ENCODE measurements around the gene HSPA4L.

Gene HSPA4L

GRCh38 chr4:127822430-127822829 is 40.3 kb downstream of the HSPA4L start:
- DNase-seq (ENCODE audit: insufficient read length, low spot score) (no peak), FAIRE-seq (no peak)
- TF ChIP-seq SPI1 (IDR thresholded peaks at IDR 0.05; ENCODE audit: low read depth, low read length) (no peak), PAX5 (IDR thresholded peaks at IDR 0.05; ENCODE audit: insufficient read depth, low read length, severe bottlenecking) (no peak), POU2F2 (IDR thresholded peaks at IDR 0.05; ENCODE audit: low read depth, low read length) (no peak), TAF1 (IDR thresholded peaks at IDR 0.05; ENCODE audit: low read depth, low read length) (no peak), POLR2AphosphoS5 (IDR thresholded peaks at IDR 0.05; ENCODE audit: low read depth, low read length) (no peak), POLR2A (IDR thresholded peaks at IDR 0.05; ENCODE audit: low read depth, low read length) (no peak)

- FAIRE-seq (no peak), DNase-seq (ENCODE audit: insufficient read length, low spot score) (no peak)
- TF ChIP-seq POLR2A (IDR thresholded peaks at IDR 0.05; ENCODE audit: low read depth, low read length) (no peak), TAF1 (IDR thresholded peaks at IDR 0.05; ENCODE audit: low read depth, low read length) (no peak), POLR2AphosphoS5 (IDR thresholded peaks at IDR 0.05; ENCODE audit: low read depth, low read length) (no peak), PAX5 (IDR thresholded peaks at IDR 0.05; ENCODE audit: insufficient read depth, low read length, severe bottlenecking) (no peak), SPI1 (IDR thresholded peaks at IDR 0.05; ENCODE audit: low read depth, low read length) (no peak)
Observed at GRCh38 chr4:127828121-127828520, 46.0 kb downstream of the HSPA4L start.

- DNase-seq (ENCODE audit: insufficient read length, low spot score) (peak; percentile 2), FAIRE-seq (peak; percentile 96)
- TF ChIP-seq PAX5 (IDR thresholded peaks at IDR 0.05; ENCODE audit: insufficient read depth, low read length, severe bottlenecking) = no peak
- peak; percentile 95 for TF ChIP-seq SPI1 (IDR thresholded peaks at IDR 0.05; ENCODE audit: low read depth, low read length)
- TF ChIP-seq POLR2A (IDR thresholded peaks at IDR 0.05; ENCODE audit: low read depth, low read length) = no peak
- TF ChIP-seq POU2F2 (IDR thresholded peaks at IDR 0.05; ENCODE audit: low read depth, low read length) = no peak
- no peak for TF ChIP-seq TAF1 (IDR thresholded peaks at IDR 0.05; ENCODE audit: low read depth, low read length)
Observed at GRCh38 chr4:127829014-127829413, 46.9 kb downstream of the HSPA4L start.

- FAIRE-seq (peak; percentile 78), DNase-seq (ENCODE audit: insufficient read length, low spot score) (no peak)
Observed at GRCh38 chr4:127832585-127832984, 50.5 kb downstream of the HSPA4L start.

GRCh38 chr4:127843704-127844600 is 61.8 kb downstream of the HSPA4L start:
- FAIRE-seq (no peak), DNase-seq (ENCODE audit: insufficient read length, low spot score) (no peak)
- TF ChIP-seq POLR2AphosphoS5 (IDR thresholded peaks at IDR 0.05; ENCODE audit: low read depth, low read length) = no peak
- TF ChIP-seq POLR2A (IDR thresholded peaks at IDR 0.05; ENCODE audit: low read depth, low read length) = no peak
- no peak for TF ChIP-seq SPI1 (IDR thresholded peaks at IDR 0.05; ENCODE audit: low read depth, low read length)
- no peak for TF ChIP-seq PAX5 (IDR thresholded peaks at IDR 0.05; ENCODE audit: insufficient read depth, low read length, severe bottlenecking)
- no peak for TF ChIP-seq TAF1 (IDR thresholded peaks at IDR 0.05; ENCODE audit: low read depth, low read length)
- TF ChIP-seq POU2F2 (IDR thresholded peaks at IDR 0.05; ENCODE audit: low read depth, low read length) = no peak

More at GRCh38 chr4:127832585-127832984, 50.5 kb downstream of the HSPA4L start:
- TF ChIP-seq POLR2A (IDR thresholded peaks at IDR 0.05; ENCODE audit: low read depth, low read length) (no peak), POLR2AphosphoS5 (IDR thresholded peaks at IDR 0.05; ENCODE audit: low read depth, low read length) (no peak), TAF1 (IDR thresholded peaks at IDR 0.05; ENCODE audit: low read depth, low read length) (no peak), SPI1 (IDR thresholded peaks at IDR 0.05; ENCODE audit: low read depth, low read length) (peak; percentile 92), PAX5 (IDR thresholded peaks at IDR 0.05; ENCODE audit: insufficient read depth, low read length, severe bottlenecking) (no peak), POU2F2 (IDR thresholded peaks at IDR 0.05; ENCODE audit: low read depth, low read length) (no peak)

GRCh38 chr4:127844601-127845116 is 62.5 kb downstream of the HSPA4L start:
- TF ChIP-seq SPI1 (IDR thresholded peaks at IDR 0.05; ENCODE audit: low read depth, low read length) (no peak), POLR2AphosphoS5 (IDR thresholded peaks at IDR 0.05; ENCODE audit: low read depth, low read length) (no peak), PAX5 (IDR thresholded peaks at IDR 0.05; ENCODE audit: insufficient read depth, low read length, severe bottlenecking) (no peak), TAF1 (IDR thresholded peaks at IDR 0.05; ENCODE audit: low read depth, low read length) (no peak), POLR2A (IDR thresholded peaks at IDR 0.05; ENCODE audit: low read depth, low read length) (no peak), POU2F2 (IDR thresholded peaks at IDR 0.05; ENCODE audit: low read depth, low read length) (no peak)
- FAIRE-seq (no peak), DNase-seq (ENCODE audit: insufficient read length, low spot score) (no peak)

- no peak for TF ChIP-seq POLR2AphosphoS5 (IDR thresholded peaks at IDR 0.05; ENCODE audit: low read depth, low read length)
- no peak for TF ChIP-seq PAX5 (IDR thresholded peaks at IDR 0.05; ENCODE audit: insufficient read depth, low read length, severe bottlenecking)
- TF ChIP-seq POLR2A (IDR thresholded peaks at IDR 0.05; ENCODE audit: low read depth, low read length) = no peak
- no peak for TF ChIP-seq POU2F2 (IDR thresholded peaks at IDR 0.05; ENCODE audit: low read depth, low read length)
- TF ChIP-seq TAF1 (IDR thresholded peaks at IDR 0.05; ENCODE audit: low read depth, low read length) = no peak
- no peak for TF ChIP-seq SPI1 (IDR thresholded peaks at IDR 0.05; ENCODE audit: low read depth, low read length)
- DNase-seq (ENCODE audit: insufficient read length, low spot score) (no peak), FAIRE-seq (peak; percentile 74)
Observed at GRCh38 chr4:127846061-127846460, 63.9 kb downstream of the HSPA4L start.

- no peak for DNase-seq (ENCODE audit: insufficient read length, low spot score)
- TF ChIP-seq TAF1 (IDR thresholded peaks at IDR 0.05; ENCODE audit: low read depth, low read length) = no peak
- no peak for TF ChIP-seq POU2F2 (IDR thresholded peaks at IDR 0.05; ENCODE audit: low read depth, low read length)
- TF ChIP-seq POLR2A (IDR thresholded peaks at IDR 0.05; ENCODE audit: low read depth, low read length) = no peak
- no peak for TF ChIP-seq SPI1 (IDR thresholded peaks at IDR 0.05; ENCODE audit: low read depth, low read length)
- TF ChIP-seq PAX5 (IDR thresholded peaks at IDR 0.05; ENCODE audit: insufficient read depth, low read length, severe bottlenecking) = no peak
- TF ChIP-seq POLR2AphosphoS5 (IDR thresholded peaks at IDR 0.05; ENCODE audit: low read depth, low read length) = no peak
- no peak for FAIRE-seq
Observed at GRCh38 chr4:127846765-127847164, 64.6 kb downstream of the HSPA4L start.

- DNase-seq (ENCODE audit: insufficient read length, low spot score) = no peak
- TF ChIP-seq PAX5 (IDR thresholded peaks at IDR 0.05; ENCODE audit: insufficient read depth, low read length, severe bottlenecking) (no peak), POLR2AphosphoS5 (IDR thresholded peaks at IDR 0.05; ENCODE audit: low read depth, low read length) (no peak), SPI1 (IDR thresholded peaks at IDR 0.05; ENCODE audit: low read depth, low read length) (no peak)
- FAIRE-seq = no peak
Observed at GRCh38 chr4:127849505-127850234, 67.5 kb downstream of the HSPA4L start.
